GM18870 (cell line): ENCODE results near the gene TOR2A.
"Not testable (repeated sequence)": the region's sequence is repeated elsewhere in the genome, so short reads cannot be mapped to it uniquely, and the experiment has no call there.

Experiments used
- ATAC-seq: cut with Tn5 transposase; IDR thresholded peaks from one replicate; pipeline ENCODE4 v1.9.1; 2021; ENCODE audit warnings: moderate library complexity; ENCODE audit not compliant: unreplicated experiment

Gene TOR2A

DNA sequence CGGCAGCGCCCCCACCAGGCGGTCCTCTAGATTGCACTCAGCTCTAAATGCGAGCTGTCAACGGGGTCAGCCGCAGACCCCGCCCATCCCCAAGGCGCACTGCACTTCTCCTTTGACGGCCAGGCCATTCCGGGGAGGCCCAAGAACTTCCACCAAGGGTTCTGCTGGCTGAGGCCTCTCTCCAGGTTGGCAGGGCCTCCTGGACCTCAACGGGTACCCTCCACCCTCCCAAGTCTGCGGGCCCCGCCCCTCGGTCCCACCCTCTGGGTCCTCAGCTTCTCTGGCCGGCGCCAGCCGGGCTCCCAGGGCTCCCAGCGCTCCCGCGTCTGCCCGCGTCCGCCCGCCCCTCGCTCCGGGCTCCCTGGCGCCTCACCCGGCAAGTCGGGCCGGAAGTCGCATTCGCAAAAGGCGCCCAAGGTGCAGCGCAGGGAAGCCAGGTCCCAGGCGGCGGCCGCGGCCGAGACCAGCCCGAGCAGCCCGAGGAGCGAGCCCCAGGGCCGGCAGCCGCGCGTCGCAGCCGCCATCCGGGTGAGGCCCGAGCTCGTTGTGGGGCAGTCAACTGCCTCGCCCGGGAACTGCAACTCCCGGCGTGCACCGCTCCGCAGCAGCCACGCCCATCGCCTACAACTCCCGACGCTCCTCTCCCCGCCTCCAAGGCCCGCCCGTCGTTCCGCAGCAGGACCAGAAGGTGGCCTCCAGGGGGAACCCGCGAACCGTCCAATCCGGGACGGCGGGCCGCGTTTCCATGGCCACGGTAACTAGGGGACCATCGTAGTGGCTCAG, at the start of gene TOR2A:
Gene TOR2A, minus strand, starts transcription at position 548 of the 783 bp plus-strand sequence. Its CDS starts 24 bp downstream, at position 524.
- ATAC-seq: peak; percentile 62

DNA sequence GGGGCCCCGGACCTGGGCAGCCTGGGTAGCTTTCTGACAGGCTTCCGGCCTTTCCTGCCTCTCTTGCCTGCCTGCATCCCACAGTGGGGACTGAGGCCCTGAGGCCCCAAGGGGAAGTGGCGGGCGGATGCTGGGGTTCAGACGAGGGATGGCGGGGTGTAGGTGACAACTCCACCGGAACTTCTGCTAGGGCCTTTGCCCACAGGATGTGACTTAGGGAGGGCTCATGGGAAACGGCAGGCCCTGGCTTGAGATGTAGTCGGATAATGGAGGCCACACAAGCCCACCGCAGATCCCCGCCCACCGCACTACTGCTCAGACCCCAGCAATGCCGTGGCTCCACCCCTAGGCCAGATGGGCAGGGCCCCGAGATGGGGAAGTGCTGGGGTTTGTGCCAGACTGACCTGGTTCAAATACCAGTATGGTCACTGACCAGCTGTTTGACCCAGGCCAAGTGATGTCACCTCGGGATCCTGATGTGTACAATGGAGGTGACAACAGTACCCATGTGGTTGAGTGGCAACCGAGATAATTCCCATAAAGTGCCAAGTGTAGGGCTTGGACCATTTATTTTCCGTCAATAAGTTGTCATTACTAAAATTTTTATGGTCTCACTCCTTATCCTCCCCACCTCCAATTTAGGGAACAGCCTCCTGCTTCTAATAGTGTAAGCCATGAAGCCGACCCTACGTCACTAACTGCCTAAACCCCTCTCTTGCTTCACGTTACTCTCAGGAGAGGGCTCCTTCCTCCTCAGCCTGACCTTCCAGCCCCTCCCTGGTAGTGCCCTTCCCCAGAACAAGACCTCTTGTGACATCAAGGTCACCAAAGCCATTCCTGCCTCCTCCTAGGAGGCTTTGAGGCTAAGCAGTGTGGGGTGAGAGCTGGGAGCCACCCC, 48.3 kb upstream of the TOR2A start:
- ATAC-seq: no peak

DNA sequence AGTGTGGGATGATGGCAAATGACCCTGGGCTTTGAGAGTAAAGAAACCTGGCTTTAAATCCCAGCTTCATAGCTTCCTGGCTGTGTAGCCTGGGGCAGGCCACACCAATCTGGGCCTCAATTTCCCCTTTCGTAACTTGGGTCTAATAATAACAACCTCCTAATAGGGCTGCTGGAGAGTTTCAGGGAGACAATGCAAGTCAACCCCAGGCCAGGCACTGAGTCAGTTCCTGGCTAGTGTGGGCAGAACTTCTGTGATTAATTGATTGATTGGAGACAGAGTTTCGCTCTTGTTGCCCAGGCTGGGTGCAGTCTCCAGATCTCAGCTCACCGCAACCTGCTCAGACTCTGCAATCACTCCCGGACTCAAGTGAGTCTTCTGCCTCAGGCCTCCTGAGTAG, 46.7 kb upstream of the TOR2A start:
- ATAC-seq: no peak

DNA sequence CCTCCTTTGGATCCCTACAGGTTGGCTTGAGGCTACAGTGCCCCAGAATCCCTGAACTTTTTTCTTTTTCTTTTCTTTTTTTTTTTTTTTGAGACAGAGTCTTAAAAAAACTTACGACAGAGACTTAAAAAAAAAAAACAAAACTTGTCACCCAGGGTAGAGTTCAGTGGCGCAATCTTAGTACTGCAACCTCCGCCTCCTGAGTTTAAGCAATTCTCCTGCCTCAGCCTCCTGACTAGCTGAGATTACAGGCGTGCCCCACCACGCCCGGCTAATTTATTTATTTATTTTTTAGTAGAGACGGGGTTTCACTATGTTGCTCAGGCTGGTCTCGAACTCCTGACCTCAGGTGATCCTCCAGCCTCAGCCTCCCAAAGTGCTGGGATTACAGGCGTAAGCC, 45.8 kb upstream of the TOR2A start:
- not testable (repeated sequence) for ATAC-seq

DNA sequence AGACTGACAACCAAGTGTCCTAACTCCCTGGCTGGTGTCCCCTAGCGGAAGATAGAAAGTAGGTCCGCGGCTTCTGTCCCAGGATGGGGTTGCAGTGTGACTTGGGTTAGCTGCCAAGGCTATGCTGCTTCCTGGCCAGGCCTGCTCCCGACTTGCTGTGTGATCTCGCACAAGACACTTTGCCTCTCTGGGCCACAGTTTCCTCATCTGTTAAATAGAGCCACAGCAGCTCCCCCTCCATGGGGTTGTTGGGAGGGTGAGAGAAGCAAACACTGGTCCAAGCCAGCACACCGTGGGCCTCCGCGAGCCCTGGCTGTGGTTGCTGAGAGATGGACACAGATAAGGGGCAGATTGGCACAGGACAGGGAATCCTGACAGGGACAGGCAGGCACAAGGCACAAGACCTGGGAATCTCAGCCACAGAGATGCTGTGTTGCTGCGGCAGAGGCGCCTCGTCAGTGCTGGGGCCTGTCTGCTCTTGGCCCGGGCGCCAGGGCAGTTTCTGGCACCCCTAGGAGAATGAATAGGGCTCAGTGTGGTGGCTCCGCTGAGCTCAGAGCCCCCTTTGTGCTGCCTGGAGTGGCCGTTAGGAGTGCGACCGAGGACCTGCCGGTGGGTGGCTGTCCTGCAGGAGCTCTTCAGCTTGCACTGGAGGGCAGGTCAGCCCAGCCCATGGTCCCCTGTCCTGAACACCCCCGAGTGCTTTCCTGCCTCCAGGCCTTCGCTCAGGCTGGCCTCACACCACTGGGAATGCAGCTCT, 45.2 kb upstream of the TOR2A start:
- no peak for ATAC-seq

DNA sequence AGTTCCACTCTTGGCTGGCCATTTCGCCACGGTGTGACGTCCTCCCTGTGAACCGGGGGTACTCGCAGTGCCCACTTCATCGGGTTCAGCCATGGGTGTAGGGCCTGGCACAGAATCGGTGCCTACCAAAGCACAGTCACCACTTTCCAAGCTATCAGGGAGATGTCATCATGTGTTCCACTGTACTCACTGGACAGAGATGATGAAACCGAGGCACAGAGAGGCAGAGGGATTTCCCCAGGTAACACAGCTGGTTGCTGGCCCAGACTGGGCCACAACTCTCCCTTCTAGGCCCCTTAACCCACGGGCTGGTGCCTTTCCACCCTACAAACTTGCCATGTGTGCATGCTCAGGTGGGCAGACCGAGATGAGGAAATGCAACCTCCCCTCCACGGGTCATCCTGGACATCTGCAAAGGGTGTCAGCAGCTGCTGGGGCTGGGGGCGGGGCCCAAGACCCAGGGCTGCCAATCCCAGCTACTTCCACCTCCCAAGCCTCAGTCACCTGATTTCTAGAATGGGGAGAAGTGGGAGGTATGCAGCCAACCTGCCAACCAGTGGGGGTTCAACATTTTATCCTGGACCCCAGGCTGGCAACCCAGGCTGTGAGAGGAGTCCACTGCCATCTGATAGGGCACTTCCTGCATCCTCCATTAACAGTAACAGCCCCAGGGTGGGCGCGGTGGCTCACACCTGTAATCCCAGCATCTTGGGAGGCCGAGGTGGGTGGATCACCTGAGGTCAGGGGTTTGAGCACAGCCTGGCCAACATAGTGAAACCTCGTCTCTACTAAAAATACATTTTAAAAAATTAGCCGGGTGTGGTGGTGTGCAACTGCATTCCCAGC, 44.3 kb upstream of the TOR2A start:
- peak; percentile 37 for ATAC-seq

DNA sequence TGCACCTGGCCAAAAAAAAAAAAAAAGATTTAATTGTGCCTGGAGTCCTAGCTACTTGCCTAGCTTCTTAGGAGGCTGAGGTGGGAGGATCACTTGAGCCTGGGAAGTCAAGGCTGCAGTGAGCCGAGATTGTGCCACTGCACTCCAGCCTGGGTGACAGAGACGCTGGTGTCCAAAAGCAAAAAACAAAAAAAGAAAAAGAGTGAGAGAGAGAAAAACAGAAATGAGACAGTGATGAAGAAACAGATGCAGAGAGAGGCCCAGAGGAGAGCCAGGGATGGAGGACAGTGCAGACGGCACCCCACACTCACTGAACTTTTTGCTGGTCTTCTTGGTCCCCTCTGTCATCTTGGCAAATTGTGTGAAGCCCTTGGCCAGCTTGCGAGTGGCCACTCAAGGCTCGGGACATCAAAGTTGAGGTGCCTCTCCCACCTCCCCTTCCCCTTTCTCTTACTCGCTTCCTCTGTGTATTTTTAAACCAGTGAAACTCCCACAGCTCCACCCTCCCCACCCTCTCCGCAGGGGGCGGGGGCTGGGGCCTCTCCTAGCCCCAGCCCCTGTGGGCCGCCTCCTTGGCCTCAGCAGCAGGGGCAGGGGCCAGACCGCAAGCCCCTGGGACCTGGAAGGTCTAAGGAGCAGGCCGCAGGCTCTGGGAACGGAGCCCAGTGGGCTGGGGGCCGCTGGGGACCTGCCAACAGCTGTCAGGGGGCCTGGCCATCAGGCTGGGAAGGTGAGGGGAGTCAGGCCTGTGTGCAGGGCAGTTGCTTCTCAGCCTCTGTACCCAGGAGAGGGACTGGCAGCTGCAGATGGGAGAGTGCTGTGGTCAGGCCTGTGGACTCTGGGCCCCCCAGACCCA, 43.4 kb upstream of the TOR2A start, which contains the start of gene SH2D3C:
Gene SH2D3C, minus strand, starts transcription at position 387 of the 856 bp plus-strand sequence. Its CDS starts 39 bp downstream, at position 348.
- ATAC-seq: peak; percentile 18

DNA sequence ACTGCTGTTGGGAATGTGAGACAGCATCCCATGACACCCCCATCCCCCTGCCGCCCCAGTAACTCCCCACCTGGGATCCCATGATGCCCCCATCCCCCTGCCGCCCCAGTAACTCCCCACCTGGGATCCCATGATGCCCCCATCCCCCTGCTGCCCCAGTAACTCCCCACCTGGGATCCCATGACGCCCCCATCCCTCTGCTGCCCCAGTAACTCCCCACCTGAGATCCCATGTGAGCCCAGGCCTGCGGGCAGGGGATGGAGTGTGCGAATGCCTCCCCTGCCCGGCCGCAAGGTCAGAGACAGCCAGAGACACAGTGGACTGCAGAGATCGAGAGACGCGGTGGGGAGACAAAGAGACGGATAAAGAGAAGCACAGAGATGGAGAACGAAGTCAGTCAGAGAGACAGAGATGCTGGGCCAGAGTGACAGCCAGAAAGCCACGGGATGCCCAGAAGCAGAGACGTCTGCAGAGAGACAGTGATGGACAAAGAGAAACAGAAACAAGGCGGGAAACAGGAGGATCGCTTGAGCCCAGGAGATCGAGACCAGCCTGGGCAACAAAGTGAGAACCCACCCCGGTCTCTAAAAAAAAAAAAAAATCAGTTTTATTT, 42.4 kb upstream of the TOR2A start:
- ATAC-seq: no peak

DNA sequence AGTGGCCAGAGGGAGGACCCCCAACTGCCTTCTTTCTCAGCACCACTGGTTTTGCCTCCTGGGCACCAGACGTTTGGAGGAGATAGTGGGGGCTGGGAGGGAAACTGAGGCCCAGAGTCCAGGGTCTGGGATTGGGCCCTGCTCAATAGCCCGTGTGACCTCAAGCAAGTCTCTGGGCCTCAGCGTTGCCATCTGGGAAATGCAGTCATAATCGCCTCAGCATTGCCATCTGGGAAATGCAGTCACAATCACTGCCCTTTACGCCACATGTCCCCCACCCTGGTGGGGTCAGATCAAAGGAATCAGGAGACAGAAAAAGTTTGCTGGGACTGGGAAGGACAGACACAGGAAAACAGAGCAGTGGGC, 41.8 kb upstream of the TOR2A start:
- no peak for ATAC-seq

DNA sequence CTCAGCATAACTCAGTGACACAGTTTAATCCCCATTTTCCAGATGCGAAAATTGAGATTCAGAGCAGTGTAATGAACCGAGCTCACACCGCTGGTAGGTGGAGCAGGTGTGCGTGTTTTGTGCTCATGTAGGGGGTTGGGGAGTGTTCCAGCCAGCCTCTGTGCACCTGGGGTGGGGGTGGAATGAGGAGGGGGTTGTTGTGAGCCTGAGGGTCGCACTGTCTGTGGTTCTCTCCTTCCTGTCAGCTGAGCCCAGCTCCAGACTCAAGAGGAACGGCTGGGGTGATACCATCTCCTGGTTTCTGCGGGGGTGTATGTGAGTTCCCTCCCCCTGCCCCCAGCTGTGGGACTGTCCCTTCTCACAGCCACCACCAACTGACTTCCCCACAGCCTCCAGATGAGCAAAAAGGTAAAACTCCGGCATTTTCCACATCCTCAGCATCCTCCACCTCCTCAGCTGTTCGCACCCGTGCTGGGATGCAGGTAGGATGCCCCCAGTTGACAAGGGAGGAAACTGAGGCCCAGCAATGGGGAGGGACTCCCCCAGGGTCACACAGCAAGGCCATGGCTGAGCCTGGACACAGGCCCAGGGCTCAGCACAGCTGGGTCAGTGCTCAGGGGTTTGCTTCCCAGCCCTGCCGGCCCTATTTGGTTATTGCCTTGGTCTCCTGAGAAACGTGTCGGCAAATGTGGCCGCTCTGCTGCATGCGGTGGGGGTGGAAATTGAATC, 41.3 kb upstream of the TOR2A start:
- no peak for ATAC-seq

DNA sequence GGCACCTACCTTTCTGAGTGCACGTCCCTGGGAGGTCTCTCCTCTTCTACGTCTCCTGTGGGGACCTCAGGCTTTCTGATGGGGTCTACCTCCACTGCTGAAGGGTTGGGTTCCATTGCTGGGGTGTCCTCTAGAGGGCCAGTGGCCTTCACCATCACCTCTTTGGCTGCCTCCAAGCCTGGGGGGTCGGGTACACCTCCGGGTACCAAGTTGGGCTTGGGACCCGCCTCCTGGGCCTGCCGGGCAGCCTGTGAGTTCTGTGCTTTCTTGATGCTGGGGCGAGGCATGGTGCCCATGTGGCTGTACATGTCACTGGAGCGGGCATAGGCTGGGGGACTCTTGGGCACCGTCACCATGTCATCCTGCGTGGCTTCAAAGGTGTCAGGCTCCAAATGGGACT, 38.9 kb upstream of the TOR2A start:
- no peak for ATAC-seq

DNA sequence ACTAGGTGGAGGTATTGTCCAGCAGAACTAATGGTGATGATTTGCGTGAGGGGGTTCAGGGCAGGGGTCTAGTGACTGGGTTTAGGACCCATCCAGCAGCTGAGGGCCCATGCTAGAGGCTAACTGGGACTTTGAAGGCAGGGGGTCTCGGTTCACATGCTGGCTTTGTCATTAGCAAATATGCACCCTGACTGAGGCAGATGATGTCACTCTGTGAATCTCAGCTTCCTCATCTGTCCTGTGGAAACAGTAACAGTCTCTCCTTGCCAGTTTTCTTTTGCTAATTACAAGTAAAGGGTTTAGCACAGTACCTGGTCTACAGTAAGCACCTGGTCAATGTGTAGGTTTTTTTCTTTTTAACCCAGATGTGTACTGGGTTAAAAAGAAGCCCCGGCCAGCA, 38.2 kb upstream of the TOR2A start:
- no peak for ATAC-seq

DNA sequence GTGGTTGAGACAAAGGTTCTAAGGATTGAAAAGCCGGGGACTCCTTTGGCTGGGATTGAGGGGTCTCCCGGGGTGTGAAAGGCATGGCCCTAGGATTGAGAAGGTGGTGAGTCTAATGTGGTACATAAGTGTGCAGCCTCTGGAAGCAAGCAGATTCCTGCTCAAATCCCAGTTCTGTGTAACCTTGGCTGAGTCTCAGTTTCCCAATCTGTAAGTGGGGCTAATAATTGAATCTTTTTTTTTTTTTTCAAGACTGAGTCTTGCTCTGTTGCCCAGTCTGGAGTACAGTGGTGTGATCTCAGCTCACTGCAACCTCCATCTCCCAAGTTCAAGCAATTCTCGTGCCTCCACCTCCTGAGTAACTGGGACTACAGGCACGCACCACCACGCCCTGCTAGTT, 37.5 kb upstream of the TOR2A start:
- ATAC-seq: no peak

DNA sequence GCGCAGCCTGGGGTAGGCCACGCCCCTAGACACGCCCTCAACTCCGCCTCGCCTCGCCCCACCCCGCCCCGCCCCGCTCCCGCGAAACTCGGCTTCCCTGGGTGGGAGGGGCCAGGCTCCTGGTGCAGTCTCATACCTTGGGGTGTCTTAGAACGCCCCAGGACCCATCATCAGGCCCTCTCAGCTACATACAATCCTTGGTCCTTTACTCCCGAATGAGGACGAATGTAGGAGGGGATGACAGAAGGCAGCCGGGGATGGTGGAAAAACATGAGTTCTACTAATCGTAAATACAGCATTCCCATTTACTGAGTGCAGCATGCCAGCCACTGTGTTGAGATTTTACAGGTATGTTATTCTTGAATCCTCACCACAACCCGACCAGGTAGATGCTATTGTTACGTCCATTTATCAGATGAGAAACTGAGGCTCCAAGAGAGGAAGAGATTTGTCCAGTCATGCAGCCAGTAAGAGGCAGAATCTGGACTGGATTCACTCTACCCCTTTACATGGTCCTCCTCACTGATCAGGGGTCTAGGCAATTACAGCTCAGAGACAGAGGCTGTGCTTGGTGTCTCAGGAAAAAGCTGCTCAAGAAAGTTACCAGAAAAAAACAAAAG, 36.6 kb upstream of the TOR2A start:
- ATAC-seq: no peak

DNA sequence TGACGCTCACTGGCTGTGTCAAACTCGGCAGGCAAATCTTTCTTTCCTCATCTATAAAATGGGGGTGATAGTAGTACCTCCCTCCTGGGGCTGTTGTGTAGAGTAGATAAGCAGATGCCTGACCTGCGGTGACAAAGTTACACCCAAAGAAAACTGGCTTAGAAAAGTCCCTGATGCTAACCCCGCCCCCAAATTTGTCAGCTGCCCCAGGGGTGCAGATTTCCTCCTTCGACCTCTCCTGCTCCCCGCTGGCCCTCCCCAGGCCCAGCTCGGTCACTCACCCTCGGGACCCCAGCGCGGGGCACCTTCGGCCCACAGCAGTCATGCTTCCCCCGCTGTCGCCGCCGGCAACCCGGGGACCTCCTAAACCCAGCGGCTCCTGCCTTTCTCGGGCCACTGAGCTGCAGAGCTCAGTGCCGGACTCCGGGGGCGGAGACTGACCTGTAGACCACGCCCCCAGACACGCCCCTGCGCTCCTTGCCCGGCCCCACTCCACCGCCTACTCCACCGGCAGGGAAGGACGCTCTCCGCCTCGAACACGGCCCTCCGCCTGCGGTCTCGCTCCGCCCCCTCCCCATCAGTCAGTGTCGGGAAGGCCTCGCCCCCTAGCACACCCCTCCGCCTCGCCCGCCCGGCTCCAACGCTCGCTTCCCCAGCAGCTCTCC, 35.9 kb upstream of the TOR2A start:
- ATAC-seq: peak; percentile 74

DNA sequence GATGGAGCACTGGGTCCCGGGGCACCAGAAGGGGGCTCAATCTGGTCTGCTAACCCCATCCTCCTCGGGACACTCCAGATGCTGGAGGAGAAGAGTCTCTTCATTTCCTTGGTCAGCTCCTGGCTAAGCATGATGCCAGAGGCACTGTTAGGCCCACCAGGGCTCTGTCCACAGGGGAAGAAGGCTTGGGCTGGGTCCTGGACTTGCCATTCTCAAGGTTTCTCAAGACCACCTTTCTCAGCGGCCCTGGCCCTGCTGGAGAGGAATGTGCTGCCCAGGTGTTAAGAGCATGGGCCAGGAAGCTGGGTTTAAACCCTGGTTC, 35.5 kb upstream of the TOR2A start:
- ATAC-seq: no peak

DNA sequence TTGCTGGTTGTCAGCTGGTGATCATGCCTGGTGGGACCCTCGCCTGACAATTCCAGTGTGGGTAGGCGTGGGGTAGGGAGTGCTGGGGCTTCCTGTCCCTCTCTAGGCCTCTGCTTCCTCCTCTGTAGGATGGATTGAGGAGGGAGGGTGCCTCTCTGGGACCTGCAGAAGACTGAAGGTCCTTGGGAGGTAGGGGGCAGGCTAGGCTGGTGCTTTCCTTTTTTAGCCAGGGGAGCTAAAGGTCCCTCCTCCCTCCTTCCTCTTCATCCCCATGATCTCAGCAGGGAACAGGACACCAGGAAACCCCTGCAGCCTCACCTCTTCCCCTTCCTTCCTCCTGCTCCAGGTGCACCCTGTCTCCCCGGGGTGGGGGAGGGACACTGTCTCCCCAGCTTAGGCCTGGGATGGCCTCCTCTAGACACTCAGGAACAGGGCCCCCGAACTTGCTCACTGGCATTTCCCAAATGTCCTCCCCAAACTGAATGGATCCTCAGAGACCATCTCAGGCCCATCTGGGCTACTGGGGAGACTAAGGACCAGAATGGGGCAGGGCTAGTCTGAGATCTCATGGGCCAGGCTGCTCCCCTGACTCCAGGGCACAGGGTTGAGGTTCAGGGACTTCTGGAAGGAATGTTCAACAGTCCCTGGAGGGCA, 35.0 kb upstream of the TOR2A start:
- ATAC-seq: no peak
